ENCODE data around the gene FLT3LG.

- TF ChIP-seq EZH2 (IDR thresholded peaks at IDR 0.05; ENCODE audit: borderline replicate concordance, low read length): no peak
- TF ChIP-seq CTCF (conservative IDR thresholded peaks at IDR 0.05 in 1 of 2, IDR thresholded peaks at IDR 0.05 in 1 of 2; ENCODE audit: extremely low read depth in 1 of 2, insufficient read depth in 1 of 2, low read depth in 1 of 2, low read length in 2 of 2): no peak
These were observed 5.1 kb upstream of the FLT3LG start for GRCh38 chr19:49468746-49469447.

All from mammary epithelial cell (primary cell).